GM23338 (cell line): ENCODE measurements around the gene ZBTB20. TPM values are rescaled to one million over a fixed set of nuclear protein-coding genes. Genes with fewer than 3 reads are reported as not detected.

Source experiments
- ATAC-seq: fragments of 200-7000 bp; cut with Tn5 transposase; 3 replicates; pipeline ENCODE4 v1.9.1; 2020
- DNase-seq: peaks from one replicate; pipeline ENCODE4 v3.0.0-alpha.2; 2015; ENCODE audit warnings: low spot score
- H2AFZ ChIP-seq: fragments of 200-600 bp; sonication (generic); 2 replicates; pipeline ENCODE4 v1.8.0; 2016; ENCODE audit warnings: antibody characterized with exemption, mild to moderate bottlenecking, moderate library complexity
- H3F3A ChIP-seq: fragments of 200-600 bp; sonication (generic); replicated peaks from 2 replicates; pipeline ENCODE4 v1.8.0; 2017; ENCODE audit warnings: antibody characterized with exemption, mixed run types, low read depth
- H3K27ac ChIP-seq: fragments of 200-600 bp; sonication (generic); 2 replicates; pipeline ENCODE4 v1.6.1; 2016; ENCODE audit warnings: low read depth
- H3K27me3 ChIP-seq: fragments of 200-600 bp; sonication (generic); 2 replicates; pipeline ENCODE4 v1.8.0; 2016; ENCODE audit warnings: mild to moderate bottlenecking, mixed run types, moderate library complexity; ENCODE audit not compliant: insufficient read depth
- H3K36me3 ChIP-seq: fragments of 200-600 bp; sonication (generic); 2 replicates; pipeline ENCODE4 v1.8.0; 2016; ENCODE audit warnings: mild to moderate bottlenecking; ENCODE audit not compliant: insufficient read depth
- H3K4me1 ChIP-seq: fragments of 200-600 bp; sonication (generic); 2 replicates; pipeline ENCODE4 v1.8.0; 2016; ENCODE audit warnings: mild to moderate bottlenecking, moderate library complexity; ENCODE audit not compliant: insufficient read depth
- H3K4me2 ChIP-seq: fragments of 200-600 bp; sonication (generic); 2 replicates; pipeline ENCODE4 v1.7.1; 2017; ENCODE audit warnings: mixed run types
- H3K4me3 ChIP-seq: fragments of 200-600 bp; sonication (generic); 2 replicates; pipeline ENCODE4 v1.6.1; 2016; ENCODE audit warnings: mixed run types
- H3K79me2 ChIP-seq: fragments of 200-600 bp; sonication (generic); replicated peaks from 2 replicates; pipeline ENCODE4 v1.8.0; 2017; ENCODE audit warnings: mild to moderate bottlenecking; ENCODE audit not compliant: insufficient read depth
- H3K9me2 ChIP-seq: fragments of 200-600 bp; sonication (generic); 2 replicates; pipeline ENCODE4 v1.8.0; 2017; ENCODE audit not compliant: insufficient read depth
- H4K20me1 ChIP-seq: fragments of 200-600 bp; sonication (generic); replicated peaks from 2 replicates; pipeline ENCODE4 v1.8.0; 2017; ENCODE audit warnings: mild to moderate bottlenecking; ENCODE audit not compliant: insufficient read depth
- H3K27ac Mint-ChIP-seq: 2 replicates; pipeline ENCODE4 v1.8.0; 2020; ENCODE audit warnings: inconsistent platforms, mild to moderate bottlenecking, moderate library complexity, mixed read lengths
- H3K27me3 Mint-ChIP-seq: 3 replicates; pipeline ENCODE4 v1.8.0; 2022; ENCODE audit warnings: low read depth, mild to moderate bottlenecking, moderate library complexity, mixed read lengths, inconsistent platforms; ENCODE audit not compliant: insufficient read depth, poor library complexity
- H3K36me3 Mint-ChIP-seq: 3 replicates; pipeline ENCODE4 v1.8.0; 2021; ENCODE audit warnings: low read depth, mild to moderate bottlenecking, inconsistent platforms, moderate library complexity, mixed read lengths
- H3K4me1 Mint-ChIP-seq: 3 replicates; pipeline ENCODE4 v1.8.0; 2020; ENCODE audit warnings: mild to moderate bottlenecking, inconsistent platforms, mixed read lengths
- H3K4me3 Mint-ChIP-seq: 3 replicates; pipeline ENCODE4 v1.8.0; 2021; ENCODE audit warnings: moderate library complexity, mild to moderate bottlenecking, inconsistent platforms, mixed read lengths
- H3K9me3 Mint-ChIP-seq: 3 replicates; pipeline ENCODE4 v1.8.0; 2020; ENCODE audit warnings: moderate library complexity, mild to moderate bottlenecking, inconsistent platforms, mixed read lengths
- EZH2 ChIP-seq: fragments of 200-600 bp; sonication (generic); IDR thresholded peaks from one replicate; pipeline ENCODE4 v1.8.0; 2017; ENCODE audit warnings: antibody characterized with exemption, mild to moderate bottlenecking, low read depth; ENCODE audit not compliant: unreplicated experiment
- EZH2phosphoT487 ChIP-seq: fragments of 200-600 bp; sonication (generic); IDR thresholded peaks from one replicate; pipeline ENCODE4 v1.8.1; 2018; ENCODE audit warnings: antibody characterized with exemption; ENCODE audit not compliant: unreplicated experiment
- JUNB ChIP-seq: IDR thresholded peaks from one replicate; pipeline ENCODE4 v1.6.1; 2016; ENCODE audit warnings: antibody characterized with exemption; ENCODE audit not compliant: unreplicated experiment
- NANOG ChIP-seq: IDR thresholded peaks from 2 replicates; pipeline ENCODE4 v1.6.1; 2016; ENCODE audit warnings: antibody characterized with exemption, borderline replicate concordance
- POLR2AphosphoS5 ChIP-seq: IDR thresholded peaks from 2 replicates; pipeline ENCODE4 v1.6.1; 2016; ENCODE audit warnings: antibody characterized with exemption, low read depth
- STAT1 ChIP-seq: IDR thresholded peaks from one replicate; pipeline ENCODE4 v1.6.1; 2016; ENCODE audit warnings: antibody characterized with exemption; ENCODE audit not compliant: unreplicated experiment
- ZNF331 ChIP-seq: fragments of 250-450 bp; sonication (Bioruptor Pico); IDR thresholded peaks from 2 replicates; pipeline ENCODE4 v1.5.0; 2020; ENCODE audit warnings: low read depth, mild to moderate bottlenecking, moderate library complexity
- polyA plus RNA-seq: library from polyadenylated mRNA; unstranded; fragments of >200 nt; fragmentation: Nextera tagmentation; extraction: Ambion mirVana; gene quantifications from 2 replicates; pipeline ENCODE4 v1.2.1, GENCODE V29; 2016
- total RNA-seq: library from RNA; depleted of rRNA; stranded (reverse); fragments of >200 nt; shearing (Covaris generic); gene quantifications from 2 replicates; pipeline ENCODE4 v1.2.3, GENCODE V29; 2014
- TF ChIP-seq, protein P1 (sequence below): IDR thresholded peaks from one replicate; pipeline ENCODE4 v1.6.1; 2018; ENCODE audit warnings: antibody characterized with exemption; ENCODE audit not compliant: unreplicated experiment
- TF ChIP-seq, protein P2 (sequence below), 2 experiments: fragments of 200-600 bp in 1 of 2; sonication (generic) in 1 of 2; conservative IDR thresholded peaks; 2 replicates each; pipeline versions ENCODE4 v1.5.1 to v1.6.1; 2016 to 2017; ENCODE audit warnings: antibody characterized with exemption in 2 of 2, low read depth in 2 of 2, mild to moderate bottlenecking in 2 of 2, moderate library complexity in 1 of 2
- TF ChIP-seq, protein P3 (sequence below): IDR thresholded peaks from 2 replicates; pipeline ENCODE4 v1.6.1; 2016; ENCODE audit warnings: antibody characterized with exemption

ZBTB20 gene
- total and polyA plus RNA-seq, 2 experiments from 2014 or later, result 2.0 to 3.3 TPM

DNA sequence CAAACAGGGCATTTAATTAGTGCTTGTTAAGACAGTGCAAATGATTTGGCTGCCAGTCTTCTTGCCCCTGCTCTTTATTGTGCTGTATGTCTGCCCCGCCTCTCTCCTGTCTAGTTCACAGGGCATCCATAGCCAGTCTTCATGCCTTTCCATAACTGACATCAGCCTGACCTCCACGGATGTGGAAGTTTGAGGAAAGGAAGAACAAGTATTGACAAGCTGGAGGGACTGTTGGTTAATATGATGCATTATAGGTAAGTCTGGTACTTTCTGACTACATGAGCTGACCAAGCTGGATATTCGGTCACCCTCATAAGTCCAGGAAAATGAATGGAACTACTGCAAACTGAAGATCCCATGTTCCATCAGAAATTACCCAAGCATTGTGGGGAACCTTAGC is 527.3 kb downstream of the ZBTB20 start:
- Histone ChIP-seq H3K36me3 (no peaks in the 10 kb centered on the region), H2AFZ (no peak overlapping the region), H4K20me1 (no peaks in the 10 kb centered on the region), H3K9me2 (no peaks in the 10 kb centered on the region), H3K27me3 (no peaks in the 10 kb centered on the region), H3K4me2 (no peak overlapping the region), H3F3A (no peaks in the 10 kb centered on the region), H3K4me3 (no peak overlapping the region), H3K4me1 (peaks cover 4% of the 10 kb centered on the region; the same call in 1 of the 2 replicates), H3K79me2 (no peaks in the 10 kb centered on the region), H3K27ac (no peak overlapping the region)
- no peak overlapping the region for H3K4me3 Mint-ChIP-seq
- no peak overlapping the region for H3K27ac Mint-ChIP-seq
- DNase-seq, result no peak
- peaks cover 1% of the 10 kb centered on the region for H3K27me3 Mint-ChIP-seq
- no peak for ATAC-seq
- no peaks in the 10 kb centered on the region for H3K36me3 Mint-ChIP-seq
- TF ChIP-seq STAT1 (no peak), NANOG (no peak), EZH2phosphoT487 (no peak), POLR2AphosphoS5 (no peak)
- TF ChIP-seq, protein P1, sequence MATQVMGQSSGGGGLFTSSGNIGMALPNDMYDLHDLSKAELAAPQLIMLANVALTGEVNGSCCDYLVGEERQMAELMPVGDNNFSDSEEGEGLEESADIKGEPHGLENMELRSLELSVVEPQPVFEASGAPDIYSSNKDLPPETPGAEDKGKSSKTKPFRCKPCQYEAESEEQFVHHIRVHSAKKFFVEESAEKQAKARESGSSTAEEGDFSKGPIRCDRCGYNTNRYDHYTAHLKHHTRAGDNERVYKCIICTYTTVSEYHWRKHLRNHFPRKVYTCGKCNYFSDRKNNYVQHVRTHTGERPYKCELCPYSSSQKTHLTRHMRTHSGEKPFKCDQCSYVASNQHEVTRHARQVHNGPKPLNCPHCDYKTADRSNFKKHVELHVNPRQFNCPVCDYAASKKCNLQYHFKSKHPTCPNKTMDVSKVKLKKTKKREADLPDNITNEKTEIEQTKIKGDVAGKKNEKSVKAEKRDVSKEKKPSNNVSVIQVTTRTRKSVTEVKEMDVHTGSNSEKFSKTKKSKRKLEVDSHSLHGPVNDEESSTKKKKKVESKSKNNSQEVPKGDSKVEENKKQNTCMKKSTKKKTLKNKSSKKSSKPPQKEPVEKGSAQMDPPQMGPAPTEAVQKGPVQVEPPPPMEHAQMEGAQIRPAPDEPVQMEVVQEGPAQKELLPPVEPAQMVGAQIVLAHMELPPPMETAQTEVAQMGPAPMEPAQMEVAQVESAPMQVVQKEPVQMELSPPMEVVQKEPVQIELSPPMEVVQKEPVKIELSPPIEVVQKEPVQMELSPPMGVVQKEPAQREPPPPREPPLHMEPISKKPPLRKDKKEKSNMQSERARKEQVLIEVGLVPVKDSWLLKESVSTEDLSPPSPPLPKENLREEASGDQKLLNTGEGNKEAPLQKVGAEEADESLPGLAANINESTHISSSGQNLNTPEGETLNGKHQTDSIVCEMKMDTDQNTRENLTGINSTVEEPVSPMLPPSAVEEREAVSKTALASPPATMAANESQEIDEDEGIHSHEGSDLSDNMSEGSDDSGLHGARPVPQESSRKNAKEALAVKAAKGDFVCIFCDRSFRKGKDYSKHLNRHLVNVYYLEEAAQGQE, result no peak
- TF ChIP-seq, protein P2, sequence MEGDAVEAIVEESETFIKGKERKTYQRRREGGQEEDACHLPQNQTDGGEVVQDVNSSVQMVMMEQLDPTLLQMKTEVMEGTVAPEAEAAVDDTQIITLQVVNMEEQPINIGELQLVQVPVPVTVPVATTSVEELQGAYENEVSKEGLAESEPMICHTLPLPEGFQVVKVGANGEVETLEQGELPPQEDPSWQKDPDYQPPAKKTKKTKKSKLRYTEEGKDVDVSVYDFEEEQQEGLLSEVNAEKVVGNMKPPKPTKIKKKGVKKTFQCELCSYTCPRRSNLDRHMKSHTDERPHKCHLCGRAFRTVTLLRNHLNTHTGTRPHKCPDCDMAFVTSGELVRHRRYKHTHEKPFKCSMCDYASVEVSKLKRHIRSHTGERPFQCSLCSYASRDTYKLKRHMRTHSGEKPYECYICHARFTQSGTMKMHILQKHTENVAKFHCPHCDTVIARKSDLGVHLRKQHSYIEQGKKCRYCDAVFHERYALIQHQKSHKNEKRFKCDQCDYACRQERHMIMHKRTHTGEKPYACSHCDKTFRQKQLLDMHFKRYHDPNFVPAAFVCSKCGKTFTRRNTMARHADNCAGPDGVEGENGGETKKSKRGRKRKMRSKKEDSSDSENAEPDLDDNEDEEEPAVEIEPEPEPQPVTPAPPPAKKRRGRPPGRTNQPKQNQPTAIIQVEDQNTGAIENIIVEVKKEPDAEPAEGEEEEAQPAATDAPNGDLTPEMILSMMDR (conservative IDR thresholded peaks at IDR 0.05; ENCODE audit: low read depth in 2 of 2), result no peak
- TF ChIP-seq, protein P3, sequence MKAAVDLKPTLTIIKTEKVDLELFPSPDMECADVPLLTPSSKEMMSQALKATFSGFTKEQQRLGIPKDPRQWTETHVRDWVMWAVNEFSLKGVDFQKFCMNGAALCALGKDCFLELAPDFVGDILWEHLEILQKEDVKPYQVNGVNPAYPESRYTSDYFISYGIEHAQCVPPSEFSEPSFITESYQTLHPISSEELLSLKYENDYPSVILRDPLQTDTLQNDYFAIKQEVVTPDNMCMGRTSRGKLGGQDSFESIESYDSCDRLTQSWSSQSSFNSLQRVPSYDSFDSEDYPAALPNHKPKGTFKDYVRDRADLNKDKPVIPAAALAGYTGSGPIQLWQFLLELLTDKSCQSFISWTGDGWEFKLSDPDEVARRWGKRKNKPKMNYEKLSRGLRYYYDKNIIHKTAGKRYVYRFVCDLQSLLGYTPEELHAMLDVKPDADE, result no peak
- H3K4me1 Mint-ChIP-seq, result peaks cover 9% of the 10 kb centered on the region
- no peaks in the 10 kb centered on the region for H3K9me3 Mint-ChIP-seq

DNA sequence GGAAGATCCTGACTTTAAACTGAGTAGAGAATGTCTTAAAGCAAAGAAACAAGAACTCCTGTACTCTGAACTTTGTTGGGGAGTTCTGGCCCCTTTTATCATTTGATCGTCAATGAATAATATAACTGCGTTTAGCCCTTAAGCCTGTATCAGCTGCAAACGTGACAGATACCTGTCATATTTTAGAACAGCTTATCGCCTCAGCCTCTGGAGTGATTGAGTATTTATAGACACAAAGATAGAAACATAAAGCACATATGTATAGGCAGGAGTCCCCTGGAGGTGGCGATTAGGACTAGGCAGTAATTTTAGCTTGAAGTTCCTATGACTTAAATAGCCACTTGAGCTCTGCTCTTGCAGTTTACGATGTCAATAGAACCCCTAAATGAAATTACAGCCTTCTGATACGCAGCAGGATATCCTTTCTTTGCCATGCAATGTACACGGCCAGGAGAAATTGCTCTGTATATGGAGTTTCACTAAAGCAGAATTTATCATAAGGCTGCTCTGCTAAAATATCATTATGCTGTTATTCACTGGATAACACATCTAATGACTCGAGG is 531.5 kb downstream of the ZBTB20 start:
- Mint-ChIP-seq H3K36me3 (no peaks in the 10 kb centered on the region), H3K4me3 (no peak overlapping the region), H3K27ac (no peak overlapping the region), H3K9me3 (no peaks in the 10 kb centered on the region), H3K4me1 (no peaks in the 10 kb centered on the region), H3K27me3 (peaks cover 1% of the 10 kb centered on the region)
- no peak overlapping the region for H3K4me2 ChIP-seq
- no peaks in the 10 kb centered on the region for H3F3A ChIP-seq
- H3K9me2 ChIP-seq, result peaks cover 6% of the 10 kb centered on the region
- TF ChIP-seq NANOG (no peak), ZNF331 (CRISPR knock-in tag) (no peak), EZH2 (no peak), JUNB (no peak)
- H4K20me1 ChIP-seq, result no peaks in the 10 kb centered on the region
- no peak for ATAC-seq
- no peak overlapping the region for H3K4me3 ChIP-seq
- H3K27me3 ChIP-seq, result no peaks in the 10 kb centered on the region
- no peaks in the 10 kb centered on the region for H3K36me3 ChIP-seq
- H3K4me1 ChIP-seq, result no peaks in the 10 kb centered on the region
- H3K79me2 ChIP-seq, result no peaks in the 10 kb centered on the region
- H2AFZ ChIP-seq, result no peak overlapping the region
- no peak overlapping the region for H3K27ac ChIP-seq
- DNase-seq, result no peak
